WI38 (cell line): ENCODE data around the gene MOSPD2.

Source experiments
- H3K4me3 ChIP-seq: 2 replicates; pipeline ENCODE4 v1.5.1; 2011; ENCODE audit warnings: low read depth, mild to moderate bottlenecking, control low read depth, low read length
- TF ChIP-seq, protein P1 (sequence below): IDR thresholded peaks from 2 replicates; pipeline ENCODE4 v1.5.1; 2012; ENCODE audit warnings: low read depth, mild to moderate bottlenecking, control low read depth, low read length

Gene MOSPD2

DNA sequence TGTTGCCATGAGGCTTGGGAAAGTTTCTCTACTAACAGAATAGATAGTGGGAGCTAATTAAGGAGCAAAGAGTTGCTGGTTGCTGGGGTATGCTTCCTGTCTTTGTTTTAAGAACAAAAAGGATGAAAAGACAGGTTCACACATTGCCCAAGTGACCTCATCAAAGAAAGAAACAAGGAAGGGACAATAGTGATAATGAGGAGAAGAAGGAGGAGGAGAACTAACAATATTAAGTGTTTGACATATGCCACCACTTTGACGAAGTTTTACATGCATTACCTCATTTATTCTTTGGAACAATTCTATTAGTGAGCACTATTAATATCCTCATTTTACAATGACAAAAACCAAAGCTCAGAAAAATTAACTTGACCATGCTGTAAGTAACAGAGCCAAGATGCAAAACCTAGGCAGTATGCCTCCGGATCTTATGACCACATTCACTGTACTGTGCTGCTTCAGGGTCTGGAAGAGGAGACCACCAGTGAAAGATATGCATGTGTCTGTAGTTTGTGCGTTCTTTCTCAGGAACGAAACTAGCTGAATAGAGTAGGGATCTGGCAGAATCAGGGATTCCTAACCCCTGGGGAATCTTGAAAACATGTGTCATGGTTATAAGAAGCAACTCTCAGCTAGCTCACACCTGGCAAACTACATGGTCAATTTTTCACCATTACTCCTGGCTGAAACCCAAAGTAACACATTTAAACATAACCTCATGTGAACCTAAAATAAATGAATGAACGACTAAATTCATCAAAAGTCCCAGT is 83.8 kb downstream of the MOSPD2 start:
- no peak overlapping the region for H3K4me3 ChIP-seq
- TF ChIP-seq, protein P1, sequence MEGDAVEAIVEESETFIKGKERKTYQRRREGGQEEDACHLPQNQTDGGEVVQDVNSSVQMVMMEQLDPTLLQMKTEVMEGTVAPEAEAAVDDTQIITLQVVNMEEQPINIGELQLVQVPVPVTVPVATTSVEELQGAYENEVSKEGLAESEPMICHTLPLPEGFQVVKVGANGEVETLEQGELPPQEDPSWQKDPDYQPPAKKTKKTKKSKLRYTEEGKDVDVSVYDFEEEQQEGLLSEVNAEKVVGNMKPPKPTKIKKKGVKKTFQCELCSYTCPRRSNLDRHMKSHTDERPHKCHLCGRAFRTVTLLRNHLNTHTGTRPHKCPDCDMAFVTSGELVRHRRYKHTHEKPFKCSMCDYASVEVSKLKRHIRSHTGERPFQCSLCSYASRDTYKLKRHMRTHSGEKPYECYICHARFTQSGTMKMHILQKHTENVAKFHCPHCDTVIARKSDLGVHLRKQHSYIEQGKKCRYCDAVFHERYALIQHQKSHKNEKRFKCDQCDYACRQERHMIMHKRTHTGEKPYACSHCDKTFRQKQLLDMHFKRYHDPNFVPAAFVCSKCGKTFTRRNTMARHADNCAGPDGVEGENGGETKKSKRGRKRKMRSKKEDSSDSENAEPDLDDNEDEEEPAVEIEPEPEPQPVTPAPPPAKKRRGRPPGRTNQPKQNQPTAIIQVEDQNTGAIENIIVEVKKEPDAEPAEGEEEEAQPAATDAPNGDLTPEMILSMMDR, result no peak

DNA sequence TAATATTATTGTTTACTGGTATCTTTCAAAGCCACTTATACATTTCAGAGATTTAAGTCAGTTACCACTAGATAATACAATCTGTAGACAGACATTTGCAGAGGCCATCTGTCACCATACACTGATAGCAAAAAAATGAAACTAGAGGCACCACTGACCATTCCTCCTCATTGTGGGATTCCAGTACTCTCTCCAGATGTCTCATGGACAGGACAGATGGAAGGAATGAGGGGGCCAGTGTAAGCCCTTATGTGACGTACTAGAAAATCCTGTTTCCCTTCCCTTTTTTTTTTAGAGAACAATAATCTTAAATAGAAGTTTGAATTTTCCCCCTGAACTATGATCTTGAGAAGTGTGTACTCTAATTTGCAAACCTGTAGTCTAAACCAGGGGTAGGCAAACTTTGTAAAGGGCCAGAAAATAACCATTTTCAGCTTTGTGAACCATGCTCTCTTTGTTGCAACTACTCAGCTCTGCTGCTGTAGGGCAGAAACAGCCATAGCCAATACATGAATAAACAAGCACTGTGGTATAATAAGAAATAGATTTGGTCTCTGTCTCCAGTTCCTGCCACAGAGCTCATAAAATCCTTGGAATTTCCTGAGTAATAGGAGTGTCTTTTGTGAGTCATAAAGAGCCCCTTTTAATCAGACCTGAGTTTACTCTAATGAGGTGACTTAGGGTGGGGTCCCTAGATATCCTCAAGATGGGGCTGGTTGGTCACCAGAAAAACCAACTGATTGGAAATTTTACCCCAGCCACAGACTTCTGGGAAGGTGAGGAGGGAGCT is 90.4 kb downstream of the MOSPD2 start:
- TF ChIP-seq, protein P1, result no peak
- no peak overlapping the region for H3K4me3 ChIP-seq

DNA sequence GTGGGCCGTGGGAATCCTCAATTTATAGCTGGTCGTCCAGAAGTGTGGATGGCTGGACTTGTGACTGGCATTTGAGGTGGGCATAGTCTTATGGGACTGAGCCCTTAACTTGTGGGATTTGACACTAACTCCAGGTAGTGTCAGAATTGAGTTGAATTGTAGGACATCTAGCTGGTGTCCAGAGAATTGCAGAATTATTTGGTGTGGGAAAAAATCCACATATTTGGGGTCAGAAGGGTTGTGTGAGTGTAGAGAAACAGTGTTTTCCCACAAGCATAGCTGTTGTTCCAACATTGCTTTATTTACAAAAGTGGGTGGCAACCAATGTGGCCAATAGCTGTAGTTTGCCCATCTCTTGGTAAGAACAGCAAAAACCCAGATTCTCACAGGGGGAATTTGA is 91.3 kb downstream of the MOSPD2 start:
- H3K4me3 ChIP-seq, result no peak overlapping the region
- TF ChIP-seq, protein P1, result no peak
